Pons (tissue), 1 donor: Measurements from ENCODE around the gene YIF1A.

Experiments
- DNase-seq: peaks from one replicate; pipeline ENCODE4 v3.0.0-alpha.2; 2016; ENCODE audit warnings: low spot score

Gene YIF1A

GRCh38 chr11:66288671-66289547, at the start of gene YIF1A:
TSS of gene YIF1A (minus strand) at chr11:66289143. CDS start at chr11:66288985, 158 bp downstream.
- DNase-seq: peak; percentile 99

- no peak for DNase-seq
Observed at GRCh38 chr11:66337103-66337899, 48.4 kb upstream of the YIF1A start.

- DNase-seq: peak; percentile 26
Observed at GRCh38 chr11:66336234-66337102, 47.5 kb upstream of the YIF1A start, which contains the start of gene RIN1. TSS of gene RIN1 (minus strand) at chr11:66336434. CDS start at chr11:66336402, 32 bp downstream.

- no peak for DNase-seq
Observed at GRCh38 chr11:66335531-66336233, 46.7 kb upstream of the YIF1A start.

GRCh38 chr11:66334605-66335442, 45.9 kb upstream of the YIF1A start:
- DNase-seq: no peak

GRCh38 chr11:66333896-66334604, 45.1 kb upstream of the YIF1A start:
- DNase-seq: no peak

- no peak for DNase-seq
Observed at GRCh38 chr11:66333220-66333877, 44.4 kb upstream of the YIF1A start.

- no peak for DNase-seq
Observed at GRCh38 chr11:66332371-66333219, 43.7 kb upstream of the YIF1A start.

- no peak for DNase-seq
Observed at GRCh38 chr11:66331542-66332370, 42.8 kb upstream of the YIF1A start.

- no peak for DNase-seq
Observed at GRCh38 chr11:66330931-66331330, 42.0 kb upstream of the YIF1A start.

GRCh38 chr11:66329165-66329673, 40.3 kb upstream of the YIF1A start:
- no peak for DNase-seq

- DNase-seq: peak; percentile 50
Observed at GRCh38 chr11:66328302-66329144, 39.6 kb upstream of the YIF1A start.

GRCh38 chr11:66328031-66328301, 39.0 kb upstream of the YIF1A start:
- DNase-seq: no peak

GRCh38 chr11:66327171-66328030, 38.5 kb upstream of the YIF1A start:
- no peak for DNase-seq
